ENCODE results near the gene GPC6.

Gene GPC6

GRCh38 chr13:93953841-93954240, 727.2 kb downstream of the GPC6 start:
- no peak for TF ChIP-seq CTCF (IDR thresholded peaks at IDR 0.05; ENCODE audit: low read depth, low read length, missing control alignments)
- no peak for DNase-seq (ENCODE audit: low read depth)
- no peak overlapping the region for H3K4me3 ChIP-seq (ENCODE audit: low read depth, low read length)

GRCh38 chr13:93955904-93956303, 729.3 kb downstream of the GPC6 start:
- no peak overlapping the region for H3K4me3 ChIP-seq (ENCODE audit: low read depth, low read length)
- no peak for DNase-seq (ENCODE audit: low read depth)
- no peak for TF ChIP-seq CTCF (IDR thresholded peaks at IDR 0.05; ENCODE audit: low read depth, low read length, missing control alignments)

GRCh38 chr13:93956426-93956825, 729.8 kb downstream of the GPC6 start:
- H3K4me3 ChIP-seq (ENCODE audit: low read depth, low read length), result no peak overlapping the region
- TF ChIP-seq CTCF (IDR thresholded peaks at IDR 0.05; ENCODE audit: low read depth, low read length, missing control alignments), result no peak
- DNase-seq (ENCODE audit: low read depth), result no peak

GRCh38 chr13:93957371-93957770, 730.8 kb downstream of the GPC6 start:
- TF ChIP-seq CTCF (IDR thresholded peaks at IDR 0.05; ENCODE audit: low read depth, low read length, missing control alignments), result no peak
- H3K4me3 ChIP-seq (ENCODE audit: low read depth, low read length), result no peak overlapping the region
- no peak for DNase-seq (ENCODE audit: low read depth)

- TF ChIP-seq CTCF (IDR thresholded peaks at IDR 0.05; ENCODE audit: low read depth, low read length, missing control alignments), result no peak
- DNase-seq (ENCODE audit: low read depth), result no peak
- H3K4me3 ChIP-seq (ENCODE audit: low read depth, low read length), result no peak overlapping the region
These were observed 733.4 kb downstream of the GPC6 start for GRCh38 chr13:93959796-93960533.

GRCh38 chr13:93963266-93964145, 736.9 kb downstream of the GPC6 start:
- TF ChIP-seq CTCF (IDR thresholded peaks at IDR 0.05; ENCODE audit: low read depth, low read length, missing control alignments), result no peak
- DNase-seq (ENCODE audit: low read depth), result no peak
- no peak overlapping the region for H3K4me3 ChIP-seq (ENCODE audit: low read depth, low read length)

All from GM12864 (cell line).